MV-4-11 (cell line): ENCODE data around the gene TENT4B.

ENCODE experiments used
- DNase-seq: peaks from one replicate; lab custom pipeline; 2025; lab: John Stamatoyannopoulos, UW

Gene TENT4B

GRCh38 chr16:50195756-50196155 lies 42.6 kb downstream of the TENT4B start:
- no peak for DNase-seq

- DNase-seq, result peak; percentile 77
These were observed 44.5 kb downstream of the TENT4B start for GRCh38 chr16:50197582-50197981.

GRCh38 chr16:50198802-50199403 lies 45.8 kb downstream of the TENT4B start:
- peak; percentile 42 for DNase-seq

GRCh38 chr16:50201787-50202186 lies 48.7 kb downstream of the TENT4B start:
- DNase-seq, result no peak

DNA sequence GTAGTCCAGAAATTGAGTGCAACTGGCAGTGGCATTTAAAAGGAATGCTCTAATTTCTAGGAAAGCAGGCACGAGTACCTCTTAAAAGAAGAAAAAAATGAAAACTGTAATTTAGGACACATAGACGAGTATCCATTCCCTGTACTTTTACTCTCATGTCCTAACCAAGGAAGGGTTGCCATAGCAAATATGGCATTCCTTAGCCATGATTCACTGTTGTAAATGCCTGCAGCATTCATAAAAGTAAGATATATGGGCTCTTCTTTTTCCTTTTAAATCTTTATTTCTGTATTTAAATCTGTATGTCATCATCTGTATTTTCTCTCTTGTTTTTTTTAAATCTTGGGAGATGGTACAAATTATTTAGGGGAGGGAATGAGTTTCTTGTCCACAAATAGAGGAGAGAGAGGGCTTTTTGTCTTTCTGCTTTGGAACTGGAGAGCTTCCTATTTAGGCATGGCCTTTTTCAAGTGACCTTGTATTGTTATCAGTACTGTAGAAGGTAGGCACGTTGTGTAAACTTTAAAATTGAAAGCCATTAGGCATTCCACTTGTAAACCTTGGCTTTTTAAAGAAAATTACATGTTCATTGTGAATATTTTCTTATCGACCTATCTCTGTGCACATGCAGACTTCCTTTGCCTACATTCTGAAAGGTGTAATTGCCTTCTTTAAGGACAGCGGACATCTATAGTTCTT lies 50.0 kb downstream of the TENT4B start:
- DNase-seq, result no peak

DNA sequence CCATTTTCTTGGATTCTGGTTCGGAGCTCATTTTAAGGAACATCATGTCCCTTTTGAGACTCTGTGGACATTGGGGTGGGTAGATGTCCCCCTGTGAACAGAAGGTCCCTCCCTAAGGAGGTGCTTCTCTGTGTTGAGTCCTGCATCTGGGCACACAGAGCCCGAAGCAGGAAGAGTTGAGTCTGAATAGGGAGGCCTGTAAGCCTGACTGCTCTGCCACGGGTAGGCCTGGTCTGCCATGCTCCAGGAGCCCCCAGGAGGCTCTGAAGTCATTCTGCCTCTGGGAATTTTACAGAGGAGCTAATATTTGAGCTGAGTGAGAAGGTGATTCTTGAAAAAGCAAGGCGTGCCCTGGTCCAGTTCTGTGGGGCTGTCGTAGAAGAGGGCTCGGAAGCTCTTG lies 50.6 kb downstream of the TENT4B start:
- DNase-seq, result no peak

DNA sequence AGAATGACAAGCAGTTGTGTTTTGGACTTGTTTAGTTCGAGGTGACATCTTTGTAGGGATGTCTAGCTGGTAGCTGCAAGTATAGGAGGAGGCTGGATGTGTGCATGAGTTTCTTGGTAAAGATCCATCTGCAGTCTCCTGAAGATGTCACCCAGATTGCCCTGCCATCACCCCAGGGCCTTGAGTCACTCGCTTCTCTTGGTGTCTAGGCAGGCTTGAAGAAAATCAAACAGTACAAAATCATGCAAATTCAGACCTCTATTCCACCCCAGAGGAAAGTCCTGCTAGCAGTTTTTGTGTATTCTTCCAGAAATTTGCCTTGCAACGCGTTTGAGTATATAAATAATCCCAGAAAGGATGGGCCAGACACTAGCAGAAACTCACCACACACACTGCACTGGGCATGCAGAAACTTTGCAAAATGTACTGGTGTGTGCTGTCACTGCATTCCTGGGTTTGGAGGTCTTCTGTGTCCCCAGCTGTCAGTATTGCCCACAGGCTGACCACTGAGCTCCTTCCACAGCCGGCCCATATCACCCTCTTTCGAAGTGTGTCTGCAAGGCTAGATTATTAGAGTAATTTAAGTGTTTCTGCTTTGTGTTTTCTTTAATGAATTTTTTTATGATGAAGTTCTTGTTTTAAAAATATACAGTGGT lies 51.5 kb downstream of the TENT4B start:
- no peak for DNase-seq

DNA sequence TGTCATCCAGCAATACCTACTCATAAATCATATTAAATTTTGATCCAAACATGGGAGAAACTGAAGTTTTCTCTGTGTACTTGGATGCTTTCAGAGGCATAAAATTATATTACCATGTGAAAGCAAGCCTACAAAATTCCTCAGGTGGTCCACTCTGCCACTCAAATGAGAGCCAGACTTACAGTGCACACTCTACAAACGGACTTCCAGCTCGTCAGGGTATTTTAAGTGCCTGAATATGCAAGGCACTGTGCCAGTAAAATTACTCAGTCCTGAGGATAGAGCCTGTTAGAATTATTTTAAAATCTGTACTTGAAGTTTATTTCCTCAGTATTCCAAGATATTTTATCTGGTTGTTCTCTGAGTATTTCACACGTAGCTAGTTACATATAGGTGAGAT lies 54.5 kb downstream of the TENT4B start:
- no peak for DNase-seq

GRCh38 chr16:50208460-50208931 lies 55.4 kb downstream of the TENT4B start:
- DNase-seq, result no peak

GRCh38 chr16:50209546-50210265 lies 56.6 kb downstream of the TENT4B start:
- DNase-seq, result peak; percentile 81

GRCh38 chr16:50210266-50211038 lies 57.3 kb downstream of the TENT4B start:
- peak; percentile 71 for DNase-seq

GRCh38 chr16:50213939-50214519 lies 60.9 kb downstream of the TENT4B start:
- DNase-seq, result peak; percentile 28

DNA sequence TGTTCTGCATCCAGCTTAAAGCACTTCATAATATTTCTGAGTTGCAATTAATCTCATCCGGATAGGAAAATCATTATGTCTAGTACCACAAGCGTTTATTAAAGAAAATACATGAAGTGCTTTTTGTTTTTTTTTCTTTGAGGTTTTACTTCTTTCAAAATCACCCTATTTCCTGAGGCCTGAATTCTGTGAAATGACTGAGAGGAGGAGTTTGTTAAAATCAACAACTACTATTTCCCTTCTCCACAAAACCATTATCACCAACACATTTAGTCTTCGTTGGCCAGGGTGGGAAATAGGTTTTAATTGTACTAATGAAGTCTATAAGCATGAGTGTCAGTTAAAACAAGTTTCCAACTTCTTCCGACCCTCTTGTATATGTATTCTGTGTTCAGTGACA lies 62.6 kb downstream of the TENT4B start:
- no peak for DNase-seq

DNA sequence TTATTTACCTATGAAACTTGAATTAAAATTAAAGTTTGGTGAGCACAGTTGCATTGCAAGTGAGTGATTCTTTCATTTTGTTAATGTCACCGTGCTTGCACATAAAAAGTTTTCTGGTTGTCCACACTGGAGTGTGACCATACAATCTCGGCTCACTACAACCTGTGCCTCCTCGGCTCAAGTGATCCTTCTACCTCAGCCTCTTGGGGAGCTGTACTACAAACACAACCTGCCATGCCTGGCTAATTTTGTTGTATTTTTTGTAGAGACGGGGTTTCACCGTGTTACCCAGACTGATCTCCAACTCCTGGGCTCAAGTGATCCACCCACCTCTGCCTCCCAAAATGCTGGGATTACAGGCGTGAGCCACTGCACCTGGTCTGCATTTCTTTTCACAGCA lies 63.1 kb downstream of the TENT4B start:
- DNase-seq, result no peak

DNA sequence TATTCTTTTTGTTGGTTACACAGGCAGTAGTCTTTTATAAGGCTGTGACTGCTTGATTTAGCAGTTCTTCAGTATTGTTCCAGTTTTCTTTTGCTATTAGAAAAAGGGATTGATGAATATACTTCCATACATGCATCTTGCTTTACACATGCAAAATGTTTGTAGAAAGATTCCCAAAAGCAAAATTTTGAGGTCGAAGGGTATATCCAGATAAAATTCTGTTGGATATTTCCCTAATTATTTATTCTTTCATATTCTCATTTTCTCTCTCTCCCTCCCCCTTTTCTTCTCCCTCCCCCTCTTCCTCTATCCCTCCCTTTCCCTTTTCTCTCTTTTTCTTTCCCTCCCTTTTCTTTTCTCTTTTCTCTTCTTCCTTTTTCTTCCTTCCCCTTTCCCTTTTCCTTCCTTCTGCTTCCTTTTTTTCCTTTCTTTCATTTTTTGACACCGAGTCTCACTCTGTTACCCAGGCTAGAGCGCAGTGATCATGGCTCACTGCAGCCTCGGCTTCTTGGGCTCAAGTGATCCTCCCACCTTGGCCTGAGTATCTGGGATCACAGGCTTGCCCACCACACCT lies 66.4 kb downstream of the TENT4B start:
- DNase-seq, result no peak

DNA sequence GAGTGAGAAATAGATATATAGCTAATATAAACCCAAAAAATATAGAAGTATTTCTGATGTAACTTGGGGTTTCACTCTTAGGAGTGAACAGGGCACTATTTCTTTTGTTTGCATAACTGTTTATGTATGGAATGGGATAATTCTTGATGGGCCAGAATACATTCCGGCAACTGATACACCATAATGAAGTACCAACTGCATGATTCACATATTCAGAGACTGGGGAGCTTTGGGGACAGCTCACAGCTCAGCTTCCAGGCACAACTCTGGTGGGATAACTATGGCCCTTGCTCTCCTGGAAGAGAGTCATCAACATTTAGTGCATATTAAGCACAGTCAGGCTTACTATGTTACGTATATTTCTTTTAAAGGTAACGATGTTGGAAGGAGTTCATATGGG lies 71.2 kb downstream of the TENT4B start:
- DNase-seq, result no peak

- no peak for DNase-seq
These were observed 74.0 kb downstream of the TENT4B start for GRCh38 chr16:50227120-50227519.

GRCh38 chr16:50227665-50228064 lies 74.6 kb downstream of the TENT4B start:
- no peak for DNase-seq

DNA sequence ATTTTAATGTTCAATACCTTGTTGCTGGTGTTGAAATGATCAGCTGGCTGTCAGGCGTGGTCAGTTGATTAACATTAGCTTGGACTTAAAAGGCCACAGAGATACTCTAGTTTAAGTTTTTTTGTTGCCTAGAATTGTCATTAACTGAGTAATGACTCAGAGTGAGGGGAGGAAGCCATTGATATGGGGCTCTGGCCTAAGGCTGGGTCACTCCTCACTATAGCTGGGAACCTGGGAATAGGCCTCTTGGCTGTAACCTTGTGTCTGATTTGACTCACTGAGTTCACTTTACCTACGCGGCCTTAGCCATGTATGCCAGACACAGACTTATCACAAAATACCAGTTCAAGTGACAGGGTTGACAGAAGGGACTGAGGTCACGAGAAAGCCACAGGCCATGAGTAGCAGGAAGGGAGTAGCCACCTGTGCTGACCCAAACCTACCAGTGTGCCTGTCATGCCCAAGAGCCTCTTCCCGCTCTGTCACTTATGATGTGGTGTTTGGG lies 75.3 kb downstream of the TENT4B start:
- DNase-seq, result no peak

GRCh38 chr16:50229149-50229726 lies 76.1 kb downstream of the TENT4B start:
- DNase-seq, result peak; percentile 33
